DMS153 treated with DMSO at 0.1 percent for 48 hours (cell line): ENCODE measurements around the gene HLCS.

Experiments
- DNase-seq: peaks from one replicate; lab custom pipeline; 2025; ENCODE audit not compliant: unreplicated experiment; lab: John Stamatoyannopoulos, UW

The HLCS gene

GRCh38 chr21:36706951-36707762, 259.3 kb downstream of the HLCS start:
- no peak for DNase-seq

DNA sequence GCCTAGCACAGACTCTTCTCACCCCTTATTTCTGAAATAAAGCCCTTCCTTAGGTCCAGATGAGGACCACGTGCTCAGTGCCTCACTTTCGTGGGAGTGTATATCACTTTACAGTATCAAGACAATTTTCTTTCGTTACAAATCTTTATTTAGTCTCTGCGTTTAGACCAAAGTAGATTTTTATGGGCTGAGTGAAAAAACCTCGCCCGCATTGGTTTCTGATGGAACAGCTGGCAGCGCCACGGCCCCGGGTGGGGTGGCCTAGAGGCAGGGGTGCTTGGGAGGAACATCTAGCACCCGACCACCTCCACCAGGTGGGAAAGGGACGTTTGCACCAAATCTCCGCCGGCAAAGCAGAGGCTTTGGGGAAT, 260.0 kb downstream of the HLCS start:
- no peak for DNase-seq

- DNase-seq = no peak
These were observed 260.6 kb downstream of the HLCS start for GRCh38 chr21:36705679-36706481.

DNA sequence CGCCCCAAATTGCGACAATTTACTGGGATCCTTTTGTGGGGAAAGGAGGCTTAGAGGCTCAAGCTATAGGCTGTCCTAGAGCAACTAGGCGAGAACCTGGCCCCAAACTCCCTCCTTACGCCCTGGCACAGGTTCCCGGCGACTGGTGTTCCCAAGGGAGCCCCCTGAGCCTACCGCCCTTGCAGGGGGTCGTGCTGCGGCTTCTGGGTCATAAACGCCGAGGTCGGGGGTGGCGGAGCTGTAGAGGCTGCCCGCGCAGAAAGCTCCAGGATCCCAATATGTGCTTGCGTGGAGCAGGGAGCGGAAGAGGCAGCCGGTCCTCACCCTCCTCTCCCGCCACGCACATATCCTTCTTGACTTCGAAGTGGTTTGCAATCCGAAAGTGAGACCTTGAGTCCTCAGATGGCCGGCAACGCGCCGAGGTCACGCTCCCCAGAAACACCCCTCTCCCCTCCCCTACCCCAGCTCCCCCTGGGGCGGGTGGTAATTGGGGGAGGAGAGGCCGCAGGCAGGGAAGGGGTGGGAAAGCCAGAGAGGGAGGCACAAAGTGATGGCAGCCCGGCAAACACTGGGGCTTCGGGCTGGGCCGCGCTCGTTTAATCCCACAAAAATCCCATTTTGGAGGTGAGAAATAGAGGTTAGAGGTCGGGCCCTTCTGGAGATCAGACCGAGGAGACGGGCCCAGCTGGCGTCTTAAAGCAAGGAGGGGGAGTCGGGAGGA, 261.4 kb downstream of the HLCS start:
- DNase-seq = no peak

DNA sequence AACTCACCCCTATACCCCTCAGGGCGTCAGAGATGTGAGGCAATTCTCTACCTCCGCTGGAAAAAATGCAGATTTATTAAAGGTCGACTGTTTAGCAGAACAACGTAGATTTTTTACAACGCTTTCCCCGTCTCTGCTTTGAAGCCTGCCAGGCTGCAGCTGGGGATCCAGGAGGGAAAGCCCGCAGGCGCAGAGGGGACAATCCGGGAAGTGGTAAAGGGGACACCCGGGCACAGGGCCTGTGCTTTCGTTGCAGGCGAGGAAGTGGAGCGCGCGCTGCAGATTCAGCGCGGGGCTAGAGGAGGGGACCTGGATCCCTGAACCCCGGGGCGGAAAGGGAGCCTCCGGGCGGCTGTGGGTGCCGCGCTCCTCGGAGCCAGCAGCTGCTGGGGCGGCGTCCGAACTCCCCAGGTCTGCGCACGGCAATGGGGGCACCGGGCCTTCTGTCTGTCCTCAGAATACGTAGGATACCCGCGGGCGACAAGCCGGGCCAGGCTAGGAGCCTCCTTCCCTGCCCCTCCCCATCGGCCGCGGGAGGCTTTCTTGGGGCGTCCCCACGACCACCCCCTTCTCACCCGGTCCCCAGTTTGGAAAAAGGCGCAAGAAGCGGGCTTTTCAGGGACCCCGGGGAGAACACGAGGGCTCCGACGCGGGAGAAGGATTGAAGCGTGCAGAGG, 262.1 kb downstream of the HLCS start:
- no peak for DNase-seq

DNA sequence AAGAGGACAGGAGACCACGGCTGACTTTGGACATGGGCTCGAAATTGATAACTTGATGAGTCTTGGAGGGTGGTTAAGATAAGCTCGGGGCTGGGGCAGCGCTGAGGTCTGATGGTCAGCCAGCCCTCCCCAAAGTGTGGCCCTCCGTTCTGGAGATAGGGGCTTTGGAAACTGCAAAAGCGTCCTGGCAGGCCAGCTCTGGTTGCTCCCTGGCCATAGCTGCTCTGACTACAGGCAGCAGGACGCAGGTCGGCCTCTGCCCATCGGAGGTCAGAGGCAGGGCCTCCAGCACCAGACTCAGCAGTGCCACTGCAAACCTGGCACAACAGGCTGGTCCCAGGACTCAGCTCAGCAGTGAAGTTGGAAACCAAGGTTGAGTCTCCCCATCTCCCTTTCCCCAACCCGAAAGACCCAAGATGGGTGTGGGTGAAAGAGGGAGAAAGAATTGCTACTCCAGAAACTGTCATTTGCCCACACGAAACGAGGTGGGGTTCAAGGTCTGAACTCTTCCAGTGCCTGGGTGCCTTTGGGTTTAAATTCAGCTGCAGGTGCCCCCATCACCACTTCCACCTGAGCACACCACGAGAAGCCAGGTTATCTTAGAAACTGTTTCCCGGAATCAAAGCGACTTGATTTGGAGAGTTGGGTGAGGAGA, 262.7 kb downstream of the HLCS start:
- no peak for DNase-seq

- no peak for DNase-seq
These were observed 263.3 kb downstream of the HLCS start for GRCh38 chr21:36703123-36703522.

DNA sequence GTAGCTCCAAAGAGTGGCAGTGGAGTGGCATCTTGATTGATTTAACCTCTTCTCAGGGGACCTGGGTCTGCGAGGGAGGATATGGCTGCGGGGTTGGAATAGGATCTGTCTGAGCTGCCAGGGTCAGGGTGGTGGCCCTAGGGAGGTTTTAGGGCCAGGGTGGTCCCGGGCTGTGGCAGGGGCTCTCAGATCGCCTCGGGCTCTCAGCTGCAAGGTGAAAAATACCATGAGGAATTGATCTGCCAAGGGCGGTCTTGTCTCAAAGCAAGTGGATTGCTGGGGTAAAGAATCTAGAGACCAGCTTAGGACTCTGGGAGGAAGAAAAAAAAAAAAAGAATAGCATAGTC, 263.9 kb downstream of the HLCS start:
- DNase-seq = no peak

GRCh38 chr21:36701756-36702621, 264.5 kb downstream of the HLCS start:
- no peak for DNase-seq

- no peak for DNase-seq
These were observed 265.3 kb downstream of the HLCS start for GRCh38 chr21:36700971-36701755.
